LNCAP (cell line): ENCODE measurements around the gene NR4A2.

Experiments used
- CTCF ChIP-seq: fragments of 450-650 bp; IDR thresholded peaks from 2 replicates; pipeline ENCODE4 v1.5.1; 2017; ENCODE audit warnings: mild to moderate bottlenecking

NR4A2 gene

GRCh38 chr2:156332534-156333273 lies at the start of gene NR4A2:
Gene NR4A2 (minus strand): TSS chr2:156332721. CDS start chr2:156330186, 2,535 bp downstream.
- TF ChIP-seq CTCF: no peak

- no peak for TF ChIP-seq CTCF
Observed at GRCh38 chr2:156380117-156380645, 47.7 kb upstream of the NR4A2 start.

GRCh38 chr2:156379714-156380113 lies 47.2 kb upstream of the NR4A2 start:
- no peak for TF ChIP-seq CTCF

GRCh38 chr2:156379071-156379470 lies 46.5 kb upstream of the NR4A2 start:
- no peak for TF ChIP-seq CTCF

GRCh38 chr2:156366753-156367152 lies 34.2 kb upstream of the NR4A2 start:
- TF ChIP-seq CTCF: no peak

GRCh38 chr2:156363141-156363540 lies 30.6 kb upstream of the NR4A2 start:
- no peak for TF ChIP-seq CTCF

- TF ChIP-seq CTCF: no peak
Observed at GRCh38 chr2:156356014-156356754, 23.7 kb upstream of the NR4A2 start.
